Adrenal gland (tissue), 12 donors: ENCODE data around the gene HHLA2. TPM values are rescaled to one million over a fixed set of nuclear protein-coding genes. Genes with fewer than 3 reads are reported as not detected.

Source experiments
- DNase-seq, 7 donors: peaks; one replicate each; pipeline ENCODE4 v3.0.0-alpha.2; 2019 to 2020
- H3K27ac ChIP-seq, 5 donors: fragments of 200-600 bp; sonication (generic) in 4 of 5; 1 replicate in 3 of 5; 2 replicates in 2 of 5; pipeline versions ENCODE4 v1.5.1 to v1.8.0; 2016 to 2020; ENCODE audit warnings: mild to moderate bottlenecking in 1 of 5
- H3K27me3 ChIP-seq: fragments of 200-600 bp; 2 replicates; pipeline ENCODE4 v1.8.0; 2021
- H3K36me3 ChIP-seq, 2 donors: fragments of 200-600 bp; replicated peaks in 1 of 2; 1 replicate in 1 of 2; 2 replicates in 1 of 2; pipeline versions ENCODE4 v1.5.1 to v1.8.0; 2018 to 2022
- H3K4me1 ChIP-seq, 2 donors: fragments of 200-600 bp; replicated peaks in 1 of 2; 1 replicate in 1 of 2; 2 replicates in 1 of 2; pipeline versions ENCODE4 v1.5.1 to v1.8.0; 2018 to 2021
- H3K4me3 ChIP-seq, 4 donors: fragments of 200-600 bp; sonication (generic) in 3 of 4; one replicate each; pipeline ENCODE4 v1.5.1; 2016 to 2018
- H3K9me3 ChIP-seq, 3 donors: fragments of 200-600 bp; sonication (generic) in 1 of 3; replicated peaks in 1 of 3; 1 replicate in 2 of 3; 2 replicates in 1 of 3; pipeline versions ENCODE4 v1.5.1 to v1.8.0; 2016 to 2021
- POLR2A ChIP-seq, 2 donors: fragments of 450-650 bp; IDR thresholded peaks; one replicate each; pipeline ENCODE4 v1.6.1; 2017; ENCODE audit warnings: antibody characterized with exemption in 2 of 2, mild to moderate bottlenecking in 2 of 2, moderate library complexity in 1 of 2
- WGBS, 4 donors: extraction: QIAGEN DNeasy Blood & Tissue Kit in 2 of 4; methylation state at CpG; one replicate each; pipeline versions ENCODE4 v1.1.5 to v1.1.7; 2013 to 2017; 5-methylcytosine and 5-hydroxymethylcytosine counted together
- intact Hi-C, 2 donors: fragments of 100-400 bp; cut with DNase I; formaldehyde crosslinking; loops; one replicate each; pipeline versions ENCODE4 v1.14.1 to v1.15.0; 2022 to 2023
- polyA plus RNA-seq, 3 donors: library from polyadenylated mRNA; stranded (reverse); fragments of 200-250 nt in 2 of 3; fragments of 350-450 nt in 1 of 3; fragmentation: Illumina TruSeq in 1 of 3; extraction: RNeasy Lipid Tissue Mini Kit (QIAGEN cat#74804) in 1 of 3; gene quantifications; one replicate each; pipeline ENCODE4 v1.2.3, GENCODE V29; 2013 to 2014
- total RNA-seq, 9 donors: library from RNA; depleted of rRNA in 4 of 9; stranded (reverse); fragments of >200 nt in 4 of 9; fragments of 120-200 nt in 1 of 9; fragmentation: NEBNext Ultra II Directional in 1 of 9; extraction: Animal tissue kit (Norgen Biotek cat#: 25700) in 1 of 9; gene quantifications; one replicate each; pipeline versions ENCODE4 v1.1.0 to v1.2.4, GENCODE V29; 2013 to 2023
- TF ChIP-seq, protein P1 (sequence below), 6 experiments: fragments of 450-650 bp in 4 of 6; fragments of 200-600 bp in 2 of 6; sonication (generic) in 1 of 6; IDR thresholded peaks; 1 replicate in 5 of 6; 2 replicates in 1 of 6; pipeline versions ENCODE4 v1.5.1 to v1.8.0; 2016 to 2021; ENCODE audit warnings: antibody characterized with exemption in 6 of 6, mild to moderate bottlenecking in 2 of 6, moderate library complexity in 1 of 6
- donor health status: healthy with polysubstance abuse.
- donor health status: Bipolar disorder and iron deficiency.
- donor health status: DM: yes; HTN: yes; CAD: no.
- donor health status: DM: no; HTN: no; CAD: no.
- donor health status: DM: no; HTN: no; CAD: no.
- donor health status: DM: yes; HTN: yes; CAD: no.

HHLA2 gene
- total and polyA plus RNA-seq, 12 donors = 0.03 to 0.06 TPM; not detected in 10

GRCh38 chr3:108320746-108321350 is 24.5 kb downstream of the HHLA2 start:
- TF ChIP-seq, protein P1, sequence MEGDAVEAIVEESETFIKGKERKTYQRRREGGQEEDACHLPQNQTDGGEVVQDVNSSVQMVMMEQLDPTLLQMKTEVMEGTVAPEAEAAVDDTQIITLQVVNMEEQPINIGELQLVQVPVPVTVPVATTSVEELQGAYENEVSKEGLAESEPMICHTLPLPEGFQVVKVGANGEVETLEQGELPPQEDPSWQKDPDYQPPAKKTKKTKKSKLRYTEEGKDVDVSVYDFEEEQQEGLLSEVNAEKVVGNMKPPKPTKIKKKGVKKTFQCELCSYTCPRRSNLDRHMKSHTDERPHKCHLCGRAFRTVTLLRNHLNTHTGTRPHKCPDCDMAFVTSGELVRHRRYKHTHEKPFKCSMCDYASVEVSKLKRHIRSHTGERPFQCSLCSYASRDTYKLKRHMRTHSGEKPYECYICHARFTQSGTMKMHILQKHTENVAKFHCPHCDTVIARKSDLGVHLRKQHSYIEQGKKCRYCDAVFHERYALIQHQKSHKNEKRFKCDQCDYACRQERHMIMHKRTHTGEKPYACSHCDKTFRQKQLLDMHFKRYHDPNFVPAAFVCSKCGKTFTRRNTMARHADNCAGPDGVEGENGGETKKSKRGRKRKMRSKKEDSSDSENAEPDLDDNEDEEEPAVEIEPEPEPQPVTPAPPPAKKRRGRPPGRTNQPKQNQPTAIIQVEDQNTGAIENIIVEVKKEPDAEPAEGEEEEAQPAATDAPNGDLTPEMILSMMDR (IDR thresholded peaks at IDR 0.05) = no peak
- TF ChIP-seq POLR2A (IDR thresholded peaks at IDR 0.05) = no peak
- Histone ChIP-seq H3K9me3 (no peaks in the 10 kb centered on the region), H3K27ac (no peak overlapping the region), H3K4me1 (no peaks in the 10 kb centered on the region), H3K4me3 (no peak overlapping the region), H3K36me3 (no peaks in the 10 kb centered on the region), H3K27me3 (peaks cover 5% of the 10 kb centered on the region)
- intact Hi-C loops = no loop called here
- WGBS, 4 donors = 75 to 86% (median 81%) methylated on average over 6 of the region's 6 CpGs
- no peak for DNase-seq

- H3K4me1 ChIP-seq = no peaks in the 10 kb centered on the region
- TF ChIP-seq POLR2A (IDR thresholded peaks at IDR 0.05) = no peak
- TF ChIP-seq, protein P1 (IDR thresholded peaks at IDR 0.05) = no peak
Observed at GRCh38 chr3:108322352-108322751, 26.0 kb downstream of the HHLA2 start.

GRCh38 chr3:108324177-108324576 is 27.8 kb downstream of the HHLA2 start:
- TF ChIP-seq, protein P1 (IDR thresholded peaks at IDR 0.05) = no peak
- TF ChIP-seq POLR2A (IDR thresholded peaks at IDR 0.05) = no peak
- Histone ChIP-seq H3K27ac (no peak overlapping the region), H3K4me3 (no peak overlapping the region), H3K36me3 (no peaks in the 10 kb centered on the region), H3K27me3 (peaks cover 5% of the 10 kb centered on the region), H3K4me1 (no peaks in the 10 kb centered on the region), H3K9me3 (no peaks in the 10 kb centered on the region)
- intact Hi-C loops = no loop called here
- DNase-seq = no peak
- WGBS, 4 donors = 49 to 68% (median 55%) methylated on average over 1 of the region's 1 CpG

More at GRCh38 chr3:108322352-108322751, 26.0 kb downstream of the HHLA2 start:
- WGBS, 4 donors = 76 to 81% (median 79%) methylated on average over 4 of the region's 4 CpGs
- DNase-seq = no peak
- no peak overlapping the region for H3K27ac ChIP-seq
- H3K9me3 ChIP-seq = no peaks in the 10 kb centered on the region
- peaks cover 5% of the 10 kb centered on the region for H3K27me3 ChIP-seq
- no peaks in the 10 kb centered on the region for H3K36me3 ChIP-seq
- intact Hi-C loops = no loop called here
- H3K4me3 ChIP-seq = no peak overlapping the region

DNA sequence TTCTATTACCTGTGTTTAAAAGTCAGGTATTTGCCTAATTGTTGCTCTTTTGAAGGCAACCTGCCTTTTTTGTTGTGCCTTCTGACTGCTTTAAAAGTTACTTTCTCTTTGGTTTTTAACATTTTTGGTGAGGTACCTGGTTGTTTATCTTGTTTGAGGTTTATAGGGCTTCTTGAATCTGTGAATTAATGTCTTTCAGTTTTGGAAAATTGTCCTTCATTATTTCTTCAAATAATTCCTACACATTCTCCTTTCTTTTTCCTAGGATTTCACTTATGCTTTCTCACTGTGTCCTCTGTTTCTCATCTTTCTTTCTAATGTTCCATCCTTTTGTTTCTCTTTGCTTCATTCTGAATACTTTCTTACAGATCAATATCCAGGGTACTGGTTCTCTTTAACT is 30.8 kb downstream of the HHLA2 start:
- Histone ChIP-seq H3K4me1 (no peaks in the 10 kb centered on the region), H3K4me3 (no peak overlapping the region), H3K27me3 (peaks cover 5% of the 10 kb centered on the region), H3K9me3 (no peaks in the 10 kb centered on the region), H3K27ac (no peak overlapping the region), H3K36me3 (no peaks in the 10 kb centered on the region)
- intact Hi-C loops = no loop called here
- no peak for TF ChIP-seq POLR2A (IDR thresholded peaks at IDR 0.05)
- TF ChIP-seq, protein P1 (IDR thresholded peaks at IDR 0.05) = no peak
- no peak for DNase-seq
